Gastroesophageal sphincter (tissue), 3 donors: Measurements from ENCODE around the gene CIRBP.

Experiments used
- POLR2A ChIP-seq, 2 donors: fragments of 450-650 bp; IDR thresholded peaks; one replicate each; pipeline ENCODE4 v1.6.1; 2017; ENCODE audit warnings: antibody characterized with exemption in 2 of 2, mild to moderate bottlenecking in 2 of 2, moderate library complexity in 1 of 2
- POLR2AphosphoS5 ChIP-seq: sonication (generic); formaldehyde crosslinking; IDR thresholded peaks from one replicate; pipeline ENCODE4 v1.6.1; 2017; ENCODE audit warnings: antibody characterized with exemption
- TF ChIP-seq, protein P1 (sequence below), 4 experiments: fragments of 200-600 bp in 2 of 4; fragments of 450-650 bp in 2 of 4; sonication (generic) in 1 of 4; IDR thresholded peaks; one replicate each; pipeline ENCODE4 v1.5.1; 2017 to 2019; ENCODE audit warnings: antibody characterized with exemption in 4 of 4, mild to moderate bottlenecking in 2 of 4, moderate library complexity in 2 of 4

DNA sequence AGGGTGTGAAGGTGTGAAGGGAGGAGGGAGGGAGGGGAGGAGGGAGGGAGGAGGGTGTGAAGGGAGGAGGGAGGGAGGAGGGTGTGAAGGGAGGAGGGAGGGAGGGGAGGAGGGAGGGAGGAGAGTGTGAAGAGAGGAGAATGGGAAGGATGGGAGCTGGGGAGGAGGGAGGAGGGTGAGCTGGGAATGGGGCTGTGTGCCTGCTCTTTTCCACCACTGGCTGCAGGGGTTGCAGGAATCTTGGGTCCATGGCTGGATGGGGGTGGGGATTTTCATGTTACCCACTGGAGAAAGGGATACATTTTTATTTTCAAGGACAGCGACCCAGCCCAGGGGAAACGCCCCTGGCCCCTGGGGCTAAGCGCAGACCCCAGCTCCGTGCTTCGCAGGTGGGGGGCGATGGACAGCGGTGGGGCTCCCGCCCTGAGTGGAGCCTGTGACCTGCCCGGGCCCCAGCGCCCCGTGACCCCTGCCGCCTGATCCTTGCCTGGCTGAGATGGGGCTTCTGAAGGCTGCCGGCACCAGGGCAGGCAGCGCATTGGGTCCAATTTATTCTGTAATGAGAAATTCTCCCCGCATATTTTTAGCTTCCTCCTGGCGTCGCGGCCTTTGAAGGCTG, 13.6 kb downstream of the CIRBP start:
- TF ChIP-seq, protein P1, sequence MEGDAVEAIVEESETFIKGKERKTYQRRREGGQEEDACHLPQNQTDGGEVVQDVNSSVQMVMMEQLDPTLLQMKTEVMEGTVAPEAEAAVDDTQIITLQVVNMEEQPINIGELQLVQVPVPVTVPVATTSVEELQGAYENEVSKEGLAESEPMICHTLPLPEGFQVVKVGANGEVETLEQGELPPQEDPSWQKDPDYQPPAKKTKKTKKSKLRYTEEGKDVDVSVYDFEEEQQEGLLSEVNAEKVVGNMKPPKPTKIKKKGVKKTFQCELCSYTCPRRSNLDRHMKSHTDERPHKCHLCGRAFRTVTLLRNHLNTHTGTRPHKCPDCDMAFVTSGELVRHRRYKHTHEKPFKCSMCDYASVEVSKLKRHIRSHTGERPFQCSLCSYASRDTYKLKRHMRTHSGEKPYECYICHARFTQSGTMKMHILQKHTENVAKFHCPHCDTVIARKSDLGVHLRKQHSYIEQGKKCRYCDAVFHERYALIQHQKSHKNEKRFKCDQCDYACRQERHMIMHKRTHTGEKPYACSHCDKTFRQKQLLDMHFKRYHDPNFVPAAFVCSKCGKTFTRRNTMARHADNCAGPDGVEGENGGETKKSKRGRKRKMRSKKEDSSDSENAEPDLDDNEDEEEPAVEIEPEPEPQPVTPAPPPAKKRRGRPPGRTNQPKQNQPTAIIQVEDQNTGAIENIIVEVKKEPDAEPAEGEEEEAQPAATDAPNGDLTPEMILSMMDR (IDR thresholded peaks at IDR 0.05) = no peak
- no peak for TF ChIP-seq POLR2A (IDR thresholded peaks at IDR 0.05)
- TF ChIP-seq POLR2AphosphoS5 = no peak
